Tibial nerve (tissue), 4 donors: ENCODE results near the gene XPO1. TPM values are rescaled to one million over a fixed set of nuclear protein-coding genes. Genes with fewer than 3 reads are reported as not detected.
"Not testable (repeated sequence)": the region's sequence is repeated elsewhere in the genome, so short reads cannot be mapped to it uniquely, and the experiment has no call there.

Source experiments
- DNase-seq, 2 donors: peaks; one replicate each; pipeline ENCODE4 v3.0.0-alpha.2; 2019; ENCODE audit warnings: low spot score in 2 of 2
- H3K27ac ChIP-seq, 4 donors: fragments of 200-600 bp; sonication (generic) in 3 of 4; one replicate each; pipeline ENCODE4 v1.5.1; 2017 to 2019; ENCODE audit warnings: mild to moderate bottlenecking in 1 of 4
- H3K27me3 ChIP-seq, 2 donors: fragments of 200-600 bp; sonication (generic) in 1 of 2; one replicate each; pipeline versions ENCODE4 v1.5.1 to v1.6.0; 2017 to 2019
- H3K36me3 ChIP-seq, 3 donors: fragments of 200-600 bp; sonication (generic); one replicate each; pipeline ENCODE4 v1.5.1; 2018 to 2019
- H3K4me1 ChIP-seq, 4 donors: fragments of 200-600 bp; sonication (generic) in 3 of 4; one replicate each; pipeline ENCODE4 v1.5.1; 2017 to 2019
- H3K4me3 ChIP-seq, 4 donors: fragments of 200-600 bp; sonication (generic) in 3 of 4; one replicate each; pipeline ENCODE4 v1.5.1; 2017 to 2019; ENCODE audit warnings: mild to moderate bottlenecking in 1 of 4, moderate library complexity in 1 of 4
- H3K9me3 ChIP-seq, 4 donors: fragments of 200-600 bp; sonication (generic) in 3 of 4; one replicate each; pipeline ENCODE4 v1.5.1; 2017 to 2019
- CTCF ChIP-seq, 5 experiments: fragments of 200-600 bp in 3 of 5; fragments of 450-650 bp in 2 of 5; sonication (generic) in 3 of 5; IDR thresholded peaks; one replicate each; pipeline ENCODE4 v1.5.1; 2016 to 2019; ENCODE audit warnings: antibody characterized with exemption in 5 of 5, mild to moderate bottlenecking in 3 of 5, moderate library complexity in 2 of 5
- EP300 ChIP-seq, 2 donors: sonication (generic); formaldehyde crosslinking; IDR thresholded peaks; one replicate each; pipeline ENCODE4 v1.6.1; 2017; ENCODE audit warnings: antibody characterized with exemption in 2 of 2, mild to moderate bottlenecking in 1 of 2
- POLR2A ChIP-seq, 2 donors: fragments of 450-650 bp; IDR thresholded peaks; one replicate each; pipeline ENCODE4 v1.6.1; 2017; ENCODE audit warnings: antibody characterized with exemption in 2 of 2, mild to moderate bottlenecking in 2 of 2, moderate library complexity in 2 of 2
- WGBS, 2 donors: methylation state at CpG; one replicate each; pipeline ENCODE4 v1.1.5; 2018; 5-methylcytosine and 5-hydroxymethylcytosine counted together
- total RNA-seq, 4 donors: library from RNA; depleted of rRNA; stranded (reverse); fragments of >200 nt; gene quantifications; one replicate each; pipeline ENCODE4 v1.1.0, GENCODE V29; 2016

The XPO1 gene, protein sequence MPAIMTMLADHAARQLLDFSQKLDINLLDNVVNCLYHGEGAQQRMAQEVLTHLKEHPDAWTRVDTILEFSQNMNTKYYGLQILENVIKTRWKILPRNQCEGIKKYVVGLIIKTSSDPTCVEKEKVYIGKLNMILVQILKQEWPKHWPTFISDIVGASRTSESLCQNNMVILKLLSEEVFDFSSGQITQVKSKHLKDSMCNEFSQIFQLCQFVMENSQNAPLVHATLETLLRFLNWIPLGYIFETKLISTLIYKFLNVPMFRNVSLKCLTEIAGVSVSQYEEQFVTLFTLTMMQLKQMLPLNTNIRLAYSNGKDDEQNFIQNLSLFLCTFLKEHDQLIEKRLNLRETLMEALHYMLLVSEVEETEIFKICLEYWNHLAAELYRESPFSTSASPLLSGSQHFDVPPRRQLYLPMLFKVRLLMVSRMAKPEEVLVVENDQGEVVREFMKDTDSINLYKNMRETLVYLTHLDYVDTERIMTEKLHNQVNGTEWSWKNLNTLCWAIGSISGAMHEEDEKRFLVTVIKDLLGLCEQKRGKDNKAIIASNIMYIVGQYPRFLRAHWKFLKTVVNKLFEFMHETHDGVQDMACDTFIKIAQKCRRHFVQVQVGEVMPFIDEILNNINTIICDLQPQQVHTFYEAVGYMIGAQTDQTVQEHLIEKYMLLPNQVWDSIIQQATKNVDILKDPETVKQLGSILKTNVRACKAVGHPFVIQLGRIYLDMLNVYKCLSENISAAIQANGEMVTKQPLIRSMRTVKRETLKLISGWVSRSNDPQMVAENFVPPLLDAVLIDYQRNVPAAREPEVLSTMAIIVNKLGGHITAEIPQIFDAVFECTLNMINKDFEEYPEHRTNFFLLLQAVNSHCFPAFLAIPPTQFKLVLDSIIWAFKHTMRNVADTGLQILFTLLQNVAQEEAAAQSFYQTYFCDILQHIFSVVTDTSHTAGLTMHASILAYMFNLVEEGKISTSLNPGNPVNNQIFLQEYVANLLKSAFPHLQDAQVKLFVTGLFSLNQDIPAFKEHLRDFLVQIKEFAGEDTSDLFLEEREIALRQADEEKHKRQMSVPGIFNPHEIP (N-terminal part only)
- total RNA-seq, result 100 to 1,000 TPM; 100 to 151 (median 112) TPM

GRCh38 chr2:61538200-61538919, at the start of gene XPO1:
XPO1 (minus strand) TSS chr2:61538356; CDS start chr2:61533897, 4,459 bp downstream.
- 0 to 1% methylated on average over 64 of the region's 65 CpGs for WGBS, 2 donors
- no peaks in the 10 kb centered on the region for H3K36me3 ChIP-seq
- peak within 1 kb of the TSS; percentile 95 to 99 (median 98) for H3K27ac ChIP-seq
- peak within 1 kb of the TSS; percentile 58 to 87 (median 79) for H3K4me3 ChIP-seq
- DNase-seq, result peak; percentile 99
- no peaks in the 10 kb centered on the region for H3K9me3 ChIP-seq
- TF ChIP-seq EP300 (IDR thresholded peaks at IDR 0.05) (peak; percentile 88 to 99), POLR2A (IDR thresholded peaks at IDR 0.05) (peak; percentile 99), CTCF (IDR thresholded peaks at IDR 0.05) (peak in 2 of 5 experiments; percentile 26 to 33)
- no peaks in the 10 kb centered on the region for H3K27me3 ChIP-seq
- H3K4me1 ChIP-seq, result peaks cover 5 to 28% (median 18%) of the 10 kb centered on the region in 4 donors

DNA sequence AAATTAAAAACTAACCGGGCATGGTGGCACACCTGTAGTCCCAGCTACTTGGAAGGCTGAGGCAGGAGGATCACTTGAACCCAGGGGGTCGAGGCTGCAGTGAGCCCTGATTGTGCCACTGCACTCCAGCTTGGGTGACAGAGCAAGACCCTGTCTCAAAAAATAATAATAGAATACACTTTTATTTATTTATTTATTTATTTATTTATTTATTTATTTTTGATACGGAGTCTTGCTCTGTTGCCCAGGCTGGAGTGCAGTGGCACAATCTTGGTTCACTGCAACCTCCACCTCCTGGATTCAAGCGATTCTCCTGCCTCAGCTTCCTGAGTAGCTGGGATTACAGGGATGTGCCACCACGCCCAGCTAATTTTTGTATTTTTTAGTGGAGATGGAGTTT, 48.8 kb upstream of the XPO1 start:
- H3K4me1 ChIP-seq, H3K27me3 ChIP-seq, H3K27ac ChIP-seq, H3K4me3 ChIP-seq, DNase-seq, H3K9me3 ChIP-seq, H3K36me3 ChIP-seq: not testable (repeated sequence)
- WGBS, 2 donors, result 93 to 95% methylated on average over 5 of the region's 5 CpGs

DNA sequence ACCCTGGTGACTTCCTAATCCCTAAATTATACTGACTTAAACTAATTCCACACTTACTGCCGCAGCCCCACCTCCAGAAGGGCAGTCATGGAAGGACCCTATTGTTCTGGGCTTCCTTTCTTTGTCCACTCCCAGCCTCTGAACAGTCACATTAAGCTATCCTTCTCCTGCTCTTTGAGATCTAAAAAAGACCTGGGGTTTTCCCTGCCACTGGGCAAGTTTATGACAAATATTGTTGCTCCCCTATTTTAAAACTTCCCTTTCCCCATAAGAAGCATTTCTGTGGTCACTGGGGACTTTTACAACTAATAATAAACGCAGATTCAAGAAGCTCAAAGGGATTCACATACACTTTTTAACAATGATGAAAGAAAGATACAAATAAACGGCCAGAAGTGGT, 47.2 kb upstream of the XPO1 start:
- DNase-seq, result no peak
- H3K36me3 ChIP-seq, result no peaks in the 10 kb centered on the region
- no peak for TF ChIP-seq POLR2A (IDR thresholded peaks at IDR 0.05)
- TF ChIP-seq EP300 (IDR thresholded peaks at IDR 0.05), result no peak
- TF ChIP-seq CTCF (IDR thresholded peaks at IDR 0.05), result no peak
- H3K27me3 ChIP-seq, result no peaks in the 10 kb centered on the region
- no peak overlapping the region for H3K4me3 ChIP-seq
- WGBS, 2 donors, result 17% methylated on average over 3 of the region's 3 CpGs
- no peaks in the 10 kb centered on the region for H3K4me1 ChIP-seq
- H3K27ac ChIP-seq, result no peak overlapping the region
- no peaks in the 10 kb centered on the region for H3K9me3 ChIP-seq

- not testable (repeated sequence) for H3K4me3 ChIP-seq, DNase-seq, H3K9me3 ChIP-seq, H3K27me3 ChIP-seq, H3K36me3 ChIP-seq, H3K4me1 ChIP-seq, H3K27ac ChIP-seq
- WGBS, 2 donors, result 92 to 96% methylated on average over 9 of the region's 9 CpGs
These were observed 46.2 kb upstream of the XPO1 start for GRCh38 chr2:61584368-61584767.

GRCh38 chr2:61582165-61582564, 44.0 kb upstream of the XPO1 start:
- Histone ChIP-seq H3K27ac (no peak overlapping the region), H3K4me1 (no peaks in the 10 kb centered on the region), H3K27me3 (no peaks in the 10 kb centered on the region), H3K9me3 (no peaks in the 10 kb centered on the region), H3K36me3 (no peaks in the 10 kb centered on the region), H3K4me3 (no peak overlapping the region)
- no peak for DNase-seq
- no peak for TF ChIP-seq CTCF (IDR thresholded peaks at IDR 0.05)
- no peak for TF ChIP-seq EP300 (IDR thresholded peaks at IDR 0.05)
- no peak for TF ChIP-seq POLR2A (IDR thresholded peaks at IDR 0.05)
- 54 to 66% methylated on average over 3 of the region's 3 CpGs for WGBS, 2 donors
